Endothelial cell (in vitro differentiated cells): ENCODE measurements around the gene FCHO2. TPM values are rescaled to one million over a fixed set of nuclear protein-coding genes. Genes with fewer than 3 reads are reported as not detected.

Experiments used
- DNase-seq: peaks from one replicate; pipeline ENCODE4 v3.0.0; 2021; ENCODE audit warnings: low spot score
- H3K27ac Mint-ChIP-seq: one replicate; pipeline ENCODE4 v1.8.0; 2021; ENCODE audit warnings: mixed read lengths, inconsistent platforms; ENCODE audit not compliant: unreplicated experiment
- H3K27me3 Mint-ChIP-seq: one replicate; pipeline ENCODE4 v1.8.0; 2021; ENCODE audit warnings: mild to moderate bottlenecking, moderate library complexity, mixed read lengths, inconsistent platforms; ENCODE audit not compliant: unreplicated experiment
- H3K36me3 Mint-ChIP-seq: one replicate; pipeline ENCODE4 v1.8.0; 2021; ENCODE audit warnings: mild to moderate bottlenecking, low read depth, mixed read lengths, inconsistent platforms; ENCODE audit not compliant: unreplicated experiment
- H3K4me1 Mint-ChIP-seq: one replicate; pipeline ENCODE4 v1.8.0; 2021; ENCODE audit warnings: mild to moderate bottlenecking, mixed read lengths, inconsistent platforms; ENCODE audit not compliant: unreplicated experiment
- H3K4me3 Mint-ChIP-seq: one replicate; pipeline ENCODE4 v1.8.0; 2021; ENCODE audit warnings: mild to moderate bottlenecking, mixed read lengths, inconsistent platforms; ENCODE audit not compliant: unreplicated experiment
- H3K9me3 Mint-ChIP-seq: one replicate; pipeline ENCODE4 v1.8.0; 2021; ENCODE audit warnings: mixed read lengths, inconsistent platforms; ENCODE audit not compliant: unreplicated experiment
- CTCF ChIP-seq: fragments of 200-600 bp; sonication (generic); IDR thresholded peaks from one replicate; pipeline ENCODE4 v1.5.0; 2021; ENCODE audit warnings: antibody characterized with exemption; ENCODE audit not compliant: unreplicated experiment
- total RNA-seq: library from RNA; stranded (reverse); fragmentation: NEBNext Ultra II Directional; extraction: Animal tissue kit (Norgen Biotek cat#: 25700); gene quantifications from one replicate; pipeline ENCODE4 v1.2.1, GENCODE V29; 2021; ENCODE audit not compliant: unreplicated experiment

The FCHO2 gene
- total RNA-seq, 1 donor from 2014 or later: 41.9 TPM

GRCh38 chr5:73103870-73104299 is 148.0 kb downstream of the FCHO2 start:
- H3K4me3 Mint-ChIP-seq: no peak overlapping the region
- no peaks in the 10 kb centered on the region for H3K27me3 Mint-ChIP-seq
- no peak overlapping the region for H3K27ac Mint-ChIP-seq
- H3K4me1 Mint-ChIP-seq: no peaks in the 10 kb centered on the region
- no peak for DNase-seq
- no peak for TF ChIP-seq CTCF
- no peaks in the 10 kb centered on the region for H3K9me3 Mint-ChIP-seq
- no peaks in the 10 kb centered on the region for H3K36me3 Mint-ChIP-seq

DNA sequence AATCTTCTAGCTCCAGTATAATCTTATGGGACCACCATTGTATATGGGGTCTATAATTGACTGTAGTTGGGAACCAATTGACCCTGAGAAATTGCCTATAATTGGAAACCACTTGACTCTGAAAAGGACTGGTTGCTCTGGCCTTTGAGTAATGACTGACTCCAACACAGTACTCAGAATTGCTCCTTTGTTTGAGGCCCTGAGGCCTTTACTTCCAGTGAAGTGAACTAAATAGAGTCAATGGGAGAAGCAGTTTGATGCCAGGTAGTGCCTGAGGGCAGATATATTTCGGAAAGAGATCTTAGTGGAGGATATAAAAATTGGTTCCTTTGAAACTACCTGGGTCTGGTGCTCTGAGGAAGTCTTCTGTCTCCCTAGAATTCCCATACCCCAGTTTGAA is 148.5 kb downstream of the FCHO2 start:
- Mint-ChIP-seq H3K9me3 (no peaks in the 10 kb centered on the region), H3K36me3 (no peaks in the 10 kb centered on the region), H3K4me3 (no peak overlapping the region), H3K4me1 (no peaks in the 10 kb centered on the region), H3K27ac (no peak overlapping the region), H3K27me3 (no peaks in the 10 kb centered on the region)
- TF ChIP-seq CTCF: no peak
- no peak for DNase-seq

DNA sequence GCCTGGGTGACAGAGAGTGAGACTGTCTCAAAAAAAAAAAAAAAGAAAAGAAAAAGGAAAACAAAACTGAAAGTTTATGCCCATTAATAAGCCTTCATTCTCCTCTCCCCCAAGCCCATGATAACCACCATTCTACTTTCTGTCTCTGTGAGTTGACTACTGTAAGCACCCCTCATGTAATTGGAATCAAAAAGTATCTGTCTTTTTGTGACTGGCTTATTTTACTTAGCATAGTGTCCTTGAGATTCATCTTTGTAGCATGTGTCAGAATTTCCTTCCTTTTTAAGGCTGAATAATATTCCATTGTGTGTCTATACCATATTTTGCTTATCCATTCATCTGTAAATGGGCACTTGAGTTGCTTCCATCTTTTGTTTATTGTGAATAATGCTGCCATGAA is 150.5 kb downstream of the FCHO2 start:
- no peak for DNase-seq
- Mint-ChIP-seq H3K36me3 (no peaks in the 10 kb centered on the region), H3K9me3 (no peaks in the 10 kb centered on the region), H3K27me3 (no peaks in the 10 kb centered on the region), H3K4me1 (no peaks in the 10 kb centered on the region), H3K27ac (no peak overlapping the region), H3K4me3 (no peak overlapping the region)
- TF ChIP-seq CTCF: no peak

DNA sequence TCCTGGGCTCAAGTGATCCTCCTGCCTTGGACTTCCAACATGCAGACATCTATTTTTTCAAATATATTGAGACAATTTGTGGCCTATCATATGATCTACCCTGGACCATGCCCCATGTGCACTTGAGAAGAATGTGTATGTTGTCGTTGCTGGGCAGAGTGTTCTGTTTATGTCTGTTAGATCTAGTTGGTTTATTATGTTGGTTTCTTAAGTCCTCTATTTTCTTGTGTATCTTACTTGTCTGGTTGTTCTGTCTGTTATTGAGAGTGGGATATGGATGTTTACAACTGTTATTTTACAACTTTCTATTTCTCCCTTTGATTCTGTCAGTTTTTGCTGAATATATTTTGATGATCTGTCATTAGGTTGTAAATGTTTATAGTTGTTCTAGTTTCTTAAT is 154.3 kb downstream of the FCHO2 start:
- Mint-ChIP-seq H3K27me3 (no peaks in the 10 kb centered on the region), H3K4me1 (no peaks in the 10 kb centered on the region), H3K9me3 (no peaks in the 10 kb centered on the region), H3K27ac (no peak overlapping the region), H3K4me3 (no peak overlapping the region), H3K36me3 (no peaks in the 10 kb centered on the region)
- DNase-seq: no peak
- no peak for TF ChIP-seq CTCF

DNA sequence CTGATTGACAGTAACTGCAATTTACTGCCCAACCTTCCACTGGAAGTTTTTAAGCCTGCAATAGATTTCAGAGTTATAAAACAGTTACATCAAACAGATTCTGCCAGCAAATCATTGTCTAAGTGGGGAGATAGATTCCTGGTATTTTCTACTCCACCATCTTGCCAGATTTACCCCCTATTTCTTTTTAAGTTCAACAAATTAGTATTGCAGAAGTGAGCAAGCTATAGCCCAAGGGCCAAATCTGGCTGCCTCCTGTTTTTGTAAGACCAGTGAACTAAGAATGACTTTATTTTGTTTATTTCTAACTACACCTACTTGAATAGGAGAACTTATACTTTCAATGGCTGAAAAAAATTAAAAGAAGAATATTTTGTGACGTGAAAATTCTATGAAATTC is 155.7 kb downstream of the FCHO2 start:
- Mint-ChIP-seq H3K27me3 (no peaks in the 10 kb centered on the region), H3K36me3 (no peaks in the 10 kb centered on the region), H3K4me3 (no peak overlapping the region), H3K9me3 (no peaks in the 10 kb centered on the region), H3K4me1 (no peaks in the 10 kb centered on the region), H3K27ac (no peak overlapping the region)
- no peak for DNase-seq
- no peak for TF ChIP-seq CTCF
